Keratinocyte (primary cell): ENCODE measurements around the gene HOPX. TPM values are rescaled to one million over a fixed set of nuclear protein-coding genes. Genes with fewer than 3 reads are reported as not detected.

Source experiments
- DNase-seq: peaks from one replicate; pipeline ENCODE4 v3.0.0-alpha.2; 2011; ENCODE audit warnings: low read depth, missing footprints, low spot score
- FAIRE-seq: peaks from 2 replicates; lab custom pipeline; 2011; peaks lifted over from hg19 to GRCh38; lab: Jason Lieb, UNC
- H2AFZ ChIP-seq: 2 replicates; pipeline ENCODE4 v1.6.0; 2012; ENCODE audit warnings: low read length, control low read depth, inconsistent platforms; ENCODE audit not compliant: control insufficient read depth
- H3K27ac ChIP-seq: 2 replicates; pipeline ENCODE4 v1.5.1; 2011; ENCODE audit warnings: low read length; ENCODE audit not compliant: control insufficient read depth, insufficient read depth
- H3K27me3 ChIP-seq: 3 replicates; pipeline ENCODE4 v1.6.0; 2011; ENCODE audit warnings: low read length; ENCODE audit not compliant: control insufficient read depth, insufficient read depth; ENCODE audit errors: extremely low read depth
- H3K36me3 ChIP-seq, 2 experiments: 2 replicates in 1 of 2; 3 replicates in 1 of 2; pipeline ENCODE4 v1.5.1; 2011; ENCODE audit warnings: low read length in 2 of 2, mild to moderate bottlenecking in 1 of 2; ENCODE audit not compliant: control insufficient read depth in 2 of 2, insufficient read depth in 2 of 2; ENCODE audit errors: extremely low read depth in 1 of 2
- H3K4me1 ChIP-seq: 3 replicates; pipeline ENCODE4 v1.5.1; 2011; ENCODE audit warnings: low read length; ENCODE audit not compliant: control insufficient read depth, insufficient read depth; ENCODE audit errors: extremely low read depth
- H3K4me2 ChIP-seq: 3 replicates; pipeline ENCODE4 v1.6.0; 2011; ENCODE audit warnings: low read depth, low read length; ENCODE audit not compliant: control insufficient read depth, insufficient read depth; ENCODE audit errors: extremely low read depth
- H3K4me3 ChIP-seq, 3 experiments: fragments of 200-600 bp in 1 of 3; sonication (generic) in 1 of 3; 2 replicates in 2 of 3; 3 replicates in 1 of 3; pipeline ENCODE4 v1.5.1; 2011 to 2016; ENCODE audit warnings: low read length in 3 of 3, mild to moderate bottlenecking in 3 of 3, control low read depth in 2 of 3, inconsistent platforms in 1 of 3, low read depth in 1 of 3, mixed read lengths in 1 of 3, mixed run types in 1 of 3, moderate library complexity in 1 of 3; ENCODE audit not compliant: control insufficient read depth in 2 of 3, insufficient read depth in 2 of 3; ENCODE audit errors: extremely low read depth in 1 of 3
- H3K79me2 ChIP-seq: 2 replicates; pipeline ENCODE4 v1.6.0; 2012; ENCODE audit warnings: low read length; ENCODE audit not compliant: control insufficient read depth, insufficient read depth
- H3K9ac ChIP-seq: 3 replicates; pipeline ENCODE4 v1.6.0; 2011; ENCODE audit warnings: low read length; ENCODE audit not compliant: control insufficient read depth, insufficient read depth; ENCODE audit errors: extremely low read depth
- H3K9me1 ChIP-seq: 3 replicates; pipeline ENCODE4 v1.6.0; 2011; ENCODE audit warnings: low read length; ENCODE audit not compliant: control insufficient read depth, insufficient read depth; ENCODE audit errors: extremely low read depth
- H3K9me3 ChIP-seq: 2 replicates; pipeline ENCODE4 v1.5.1; 2012; ENCODE audit warnings: low read depth, low read length; ENCODE audit not compliant: control insufficient read depth
- H4K20me1 ChIP-seq: 3 replicates; pipeline ENCODE4 v1.6.0; 2011; ENCODE audit warnings: low read length; ENCODE audit not compliant: control insufficient read depth, insufficient read depth; ENCODE audit errors: extremely low read depth
- CTCF ChIP-seq, 3 experiments: IDR thresholded peaks in 1 of 3; conservative IDR thresholded peaks in 1 of 3; optimal IDR thresholded peaks in 1 of 3; 2 replicates in 2 of 3; 3 replicates in 1 of 3; pipeline versions ENCODE3 to v1.5.1; 2011; ENCODE audit warnings: low read length in 3 of 3, mild to moderate bottlenecking in 3 of 3, moderate library complexity in 2 of 3, control low read depth in 1 of 3, inconsistent platforms in 1 of 3; ENCODE audit not compliant: insufficient read depth in 2 of 3; ENCODE audit errors: extremely low read depth in 1 of 3
- EZH2 ChIP-seq: IDR thresholded peaks from one replicate; pipeline ENCODE4 v1.6.1; 2012; ENCODE audit warnings: inconsistent platforms, mild to moderate bottlenecking, low read length, moderate library complexity
- dilution Hi-C: fragments of 300-500 bp; cut with MboI; formaldehyde crosslinking; loops from one replicate; pipeline ENCODE4 v1.7.0; 2020; ENCODE audit warnings: low sequenced_read_pairs; ENCODE audit not compliant: extremely low pct_ligation_motif_present
- polyA plus RNA-seq, 5 experiments: library from polyadenylated mRNA; depleted of rRNA in 3 of 5; stranded (reverse) in 3 of 5; stranded (forward) in 1 of 5; unstranded in 1 of 5; fragments of >200 nt; gene quantifications; 1 replicate in 1 of 5; 2 replicates in 3 of 5; 3 replicates in 1 of 5; pipeline versions ENCODE4 v1.2.1 to v1.2.3, GENCODE V29; 2011 to 2012; ENCODE audit warnings: missing spikeins in 2 of 5, low read depth in 1 of 5, low replicate concordance in 1 of 5

Gene HOPX
- polyA plus RNA-seq, 1 donor (not counting 4 experiments of a cell fraction or from before 2014, with no cell fraction given): 8.5 TPM

GRCh38 chr4:56680266-56680665 lies 830 bp downstream of the HOPX start:
- H3K27me3 ChIP-seq: peaks cover 14% of the 10 kb centered on the region
- no peak overlapping the region for H3K27ac ChIP-seq
- no peak for DNase-seq
- H3K9me3 ChIP-seq: no peaks in the 10 kb centered on the region
- no peak overlapping the region for H3K4me3 ChIP-seq
- no peak for FAIRE-seq
- no peaks in the 10 kb centered on the region for H4K20me1 ChIP-seq
- TF ChIP-seq CTCF (optimal IDR thresholded peaks at IDR 0.05 in 1 of 3, IDR thresholded peaks at IDR 0.05 in 1 of 3, conservative IDR thresholded peaks at IDR 0.05 in 1 of 3; ENCODE audit: extremely low read depth in 1 of 3, insufficient read depth in 2 of 3, low read length in 3 of 3) (no peak), EZH2 (no peak)
- H3K79me2 ChIP-seq: no peaks in the 10 kb centered on the region
- no peak overlapping the region for H3K9ac ChIP-seq
- dilution Hi-C loops: no loop called here
- no peak overlapping the region for H3K4me2 ChIP-seq
- no peak overlapping the region for H2AFZ ChIP-seq
- H3K9me1 ChIP-seq: no peaks in the 10 kb centered on the region
- peaks cover 18% of the 10 kb centered on the region for H3K4me1 ChIP-seq
- no peaks in the 10 kb centered on the region for H3K36me3 ChIP-seq

GRCh38 chr4:56677711-56678110 lies 3.4 kb downstream of the HOPX start:
- Histone ChIP-seq H3K36me3 (no peaks in the 10 kb centered on the region), H3K79me2 (no peaks in the 10 kb centered on the region), H4K20me1 (no peaks in the 10 kb centered on the region), H3K4me2 (no peak overlapping the region), H3K4me1 (peaks cover 13% of the 10 kb centered on the region), H3K9me1 (no peaks in the 10 kb centered on the region), H2AFZ (no peak overlapping the region), H3K27ac (no peak overlapping the region), H3K9me3 (no peaks in the 10 kb centered on the region), H3K27me3 (peaks cover 20% of the 10 kb centered on the region), H3K4me3 (no peak overlapping the region), H3K9ac (no peak overlapping the region)
- FAIRE-seq (no peak), DNase-seq (no peak)
- dilution Hi-C loops: no loop called here
- TF ChIP-seq CTCF (optimal IDR thresholded peaks at IDR 0.05 in 1 of 3, IDR thresholded peaks at IDR 0.05 in 1 of 3, conservative IDR thresholded peaks at IDR 0.05 in 1 of 3; ENCODE audit: extremely low read depth in 1 of 3, insufficient read depth in 2 of 3, low read length in 3 of 3) (no peak), EZH2 (no peak)
